H9 (cell line): ENCODE measurements around the gene PIGS. TPM values are rescaled to one million over a fixed set of nuclear protein-coding genes. Genes with fewer than 3 reads are reported as not detected.

ENCODE experiments used
- DNase-seq: peaks from one replicate; pipeline ENCODE4 v3.0.0-alpha.2; 2017
- H2AFZ ChIP-seq: one replicate; pipeline ENCODE4 v1.6.1; 2013; ENCODE audit warnings: mild to moderate bottlenecking, low read length, control low read depth, moderate library complexity
- H2AK5ac ChIP-seq: 2 replicates; pipeline ENCODE4 v1.6.1; 2013; ENCODE audit warnings: low read length, control low read depth, mixed read lengths; ENCODE audit not compliant: insufficient read length
- H2BK120ac ChIP-seq: one replicate; pipeline ENCODE4 v1.6.1; 2013; ENCODE audit warnings: low read depth, mild to moderate bottlenecking, low read length, control low read depth, inconsistent platforms; ENCODE audit not compliant: poor library complexity, severe bottlenecking
- H2BK12ac ChIP-seq: 2 replicates; pipeline ENCODE4 v1.6.1; 2013; ENCODE audit warnings: low read length, control low read depth, mixed read lengths, low read depth; ENCODE audit not compliant: insufficient read length
- H2BK15ac ChIP-seq: 2 replicates; pipeline ENCODE4 v1.6.1; 2013; ENCODE audit warnings: low read depth, low read length, control low read depth
- H2BK20ac ChIP-seq: one replicate; pipeline ENCODE4 v1.6.1; 2013; ENCODE audit warnings: low read depth, mild to moderate bottlenecking, low read length, control low read depth, inconsistent platforms; ENCODE audit not compliant: poor library complexity, severe bottlenecking
- H2BK5ac ChIP-seq: 2 replicates; pipeline ENCODE4 v1.6.1; 2013; ENCODE audit warnings: low read length, control low read depth, mixed read lengths; ENCODE audit not compliant: insufficient read length
- H3K14ac ChIP-seq: 2 replicates; pipeline ENCODE4 v1.6.1; 2013; ENCODE audit warnings: low read length, control low read depth; ENCODE audit not compliant: insufficient read depth
- H3K18ac ChIP-seq: 2 replicates; pipeline ENCODE4 v1.6.1; 2013; ENCODE audit warnings: low read depth, mild to moderate bottlenecking, mixed read lengths, low read length, control low read depth; ENCODE audit not compliant: insufficient read length
- H3K23ac ChIP-seq: 2 replicates; pipeline ENCODE4 v1.6.1; 2013; ENCODE audit warnings: low read length, control low read depth, mixed read lengths, low read depth; ENCODE audit not compliant: insufficient read length
- H3K23me2 ChIP-seq: 2 replicates; pipeline ENCODE4 v1.6.1; 2013; ENCODE audit warnings: low read depth, mild to moderate bottlenecking, mixed read lengths, low read length, control low read depth; ENCODE audit not compliant: insufficient read length, poor library complexity, severe bottlenecking
- H3K27ac ChIP-seq: 2 replicates; pipeline ENCODE4 v1.5.1; 2013; ENCODE audit warnings: low read length, control low read depth, mixed read lengths, low read depth; ENCODE audit not compliant: insufficient read length
- H3K27me3 ChIP-seq: 2 replicates; pipeline ENCODE4 v1.6.1; 2013; ENCODE audit warnings: low read length, control low read depth, inconsistent platforms; ENCODE audit not compliant: insufficient read depth
- H3K4ac ChIP-seq: 2 replicates; pipeline ENCODE4 v1.6.1; 2013; ENCODE audit warnings: low read depth, mild to moderate bottlenecking, control low read depth, inconsistent platforms, low read length, moderate library complexity
- H3K4me1 ChIP-seq: 2 replicates; pipeline ENCODE4 v1.6.1; 2013; ENCODE audit warnings: low read length, control low read depth, inconsistent platforms; ENCODE audit not compliant: insufficient read depth
- H3K4me2 ChIP-seq: 2 replicates; pipeline ENCODE4 v1.6.1; 2013; ENCODE audit warnings: low read length, control low read depth, mixed read lengths; ENCODE audit not compliant: insufficient read length, insufficient read depth
- H3K56ac ChIP-seq: 2 replicates; pipeline ENCODE4 v1.6.1; 2013; ENCODE audit warnings: low read depth, mild to moderate bottlenecking, mixed read lengths, low read length, control low read depth; ENCODE audit not compliant: insufficient read length
- H3K79me1 ChIP-seq: 2 replicates; pipeline ENCODE4 v1.6.1; 2013; ENCODE audit warnings: low read depth, mild to moderate bottlenecking, moderate library complexity, low read length, control low read depth, inconsistent platforms; ENCODE audit not compliant: insufficient read depth, poor library complexity, severe bottlenecking
- H3K79me2 ChIP-seq: 2 replicates; pipeline ENCODE4 v1.6.1; 2013; ENCODE audit warnings: low read length, control low read depth, inconsistent platforms; ENCODE audit not compliant: insufficient read depth
- H3K9ac ChIP-seq: 2 replicates; pipeline ENCODE4 v1.6.1; 2013; ENCODE audit warnings: low read length, control low read depth, mixed read lengths; ENCODE audit not compliant: insufficient read length; ENCODE audit errors: extremely low read depth
- H3K9me3 ChIP-seq: one replicate; pipeline ENCODE4 v1.6.1; 2013; ENCODE audit warnings: low read depth, low read length, inconsistent platforms; ENCODE audit not compliant: control insufficient read depth
- H3T11ph ChIP-seq: one replicate; pipeline ENCODE4 v1.6.1; 2013; ENCODE audit warnings: mild to moderate bottlenecking, low read length, control low read depth, inconsistent platforms
- H4K20me1 ChIP-seq: one replicate; pipeline ENCODE4 v1.6.1; 2013; ENCODE audit not compliant: control insufficient read depth, insufficient read length, insufficient read depth
- H4K5ac ChIP-seq: 2 replicates; pipeline ENCODE4 v1.6.1; 2013; ENCODE audit warnings: low read depth, mild to moderate bottlenecking, mixed read lengths, low read length, control low read depth; ENCODE audit not compliant: insufficient read length
- H4K8ac ChIP-seq: replicated peaks from 2 replicates; pipeline ENCODE4 v1.6.1; 2013; ENCODE audit warnings: low read length, control low read depth, mixed read lengths, low read depth; ENCODE audit not compliant: insufficient read length
- H4K91ac ChIP-seq: 2 replicates; pipeline ENCODE4 v1.6.1; 2013; ENCODE audit warnings: low read depth, mild to moderate bottlenecking, moderate library complexity, mixed read lengths, low read length, control low read depth; ENCODE audit not compliant: insufficient read length
- H3K27ac Mint-ChIP-seq, 3 experiments: 2 replicates in 2 of 3; 3 replicates in 1 of 3; pipeline ENCODE4 v1.8.0; 2020 to 2021; ENCODE audit warnings: mixed read lengths in 3 of 3, mild to moderate bottlenecking in 1 of 3, moderate library complexity in 1 of 3
- H3K27me3 Mint-ChIP-seq: 2 replicates; pipeline ENCODE4 v1.8.0; 2021; ENCODE audit warnings: low read depth, mild to moderate bottlenecking, moderate library complexity, mixed read lengths
- H3K36me3 Mint-ChIP-seq, 3 experiments: 2 replicates in 2 of 3; 3 replicates in 1 of 3; pipeline ENCODE4 v1.8.0; 2020 to 2021; ENCODE audit warnings: low read depth in 3 of 3, mixed read lengths in 3 of 3; ENCODE audit not compliant: insufficient read depth in 1 of 3
- H3K4me1 Mint-ChIP-seq, 2 experiments: 2 replicates each; pipeline ENCODE4 v1.8.0; 2020; ENCODE audit warnings: mixed read lengths in 2 of 2
- H3K4me3 Mint-ChIP-seq, 2 experiments: 2 replicates in 1 of 2; 3 replicates in 1 of 2; pipeline ENCODE4 v1.8.0; 2020 to 2021; ENCODE audit warnings: mild to moderate bottlenecking in 2 of 2, mixed read lengths in 2 of 2, moderate library complexity in 1 of 2
- H3K9me3 Mint-ChIP-seq, 2 experiments: 2 replicates in 1 of 2; 3 replicates in 1 of 2; pipeline ENCODE4 v1.8.0; 2020; ENCODE audit warnings: mild to moderate bottlenecking in 2 of 2, mixed read lengths in 2 of 2, moderate library complexity in 1 of 2
- WGBS: extraction: QIAGEN DNeasy Blood & Tissue Kit; methylation state at CpG from one replicate; pipeline ENCODE4 v1.1.7; 2013; ENCODE audit warnings: missing lambda C conversion rate, low lambda C conversion rate, mixed read lengths; ENCODE audit not compliant: insufficient read length; ENCODE audit errors: extremely low coverage; 5-methylcytosine and 5-hydroxymethylcytosine counted together
- total RNA-seq: library from RNA; stranded (reverse); gene quantifications from 2 replicates; pipeline ENCODE4 v1.2.1, GENCODE V29; 2021
- TF ChIP-seq, protein P1 (sequence below): fragments of 200-600 bp; sonication (generic); conservative IDR thresholded peaks from 3 replicates; pipeline ENCODE4 v1.8.0; 2021; ENCODE audit warnings: antibody characterized with exemption, mild to moderate bottlenecking

PIGS gene
- total RNA-seq, 1 experiment from 2014 or later = 45.8 TPM

DNA sequence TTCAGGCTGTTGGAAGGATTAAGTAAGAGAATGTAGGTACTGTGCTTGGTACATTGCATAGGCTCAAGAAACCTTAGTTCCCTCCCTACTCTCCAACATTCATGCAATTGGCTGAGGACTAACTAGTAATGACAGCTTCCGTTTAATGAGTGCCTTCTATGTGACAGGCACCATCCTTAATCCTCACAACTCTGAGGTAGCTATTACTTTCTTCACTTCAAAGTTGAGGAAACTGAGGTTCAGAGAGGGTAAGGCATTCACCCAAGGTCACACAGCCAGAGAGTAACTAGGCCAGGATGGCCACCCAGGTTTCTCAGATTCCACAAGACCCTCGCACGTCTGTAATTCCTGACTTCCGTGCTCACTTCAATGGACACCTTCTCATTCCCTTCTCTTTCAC, 41.1 kb downstream of the PIGS start:
- Histone ChIP-seq H2AK5ac (no peak overlapping the region), H4K91ac (no peak overlapping the region), H3K4ac (no peak overlapping the region), H2BK20ac (no peak overlapping the region), H3K23me2 (no peaks in the 10 kb centered on the region), H3K4me1 (no peaks in the 10 kb centered on the region), H3K56ac (no peak overlapping the region), H2BK5ac (no peak overlapping the region), H3K4me2 (no peak overlapping the region), H2BK15ac (no peak overlapping the region), H3K18ac (no peak overlapping the region), H3K79me2 (no peaks in the 10 kb centered on the region), H3K23ac (no peak overlapping the region), H3K9ac (no peak overlapping the region), H4K8ac (no peak overlapping the region), H3K9me3 (no peaks in the 10 kb centered on the region), H2AFZ (no peak overlapping the region), H3K79me1 (no peaks in the 10 kb centered on the region), H4K5ac (no peak overlapping the region), H2BK12ac (no peak overlapping the region), H2BK120ac (no peak overlapping the region), H3K27me3 (no peaks in the 10 kb centered on the region), H4K20me1 (no peaks in the 10 kb centered on the region), H3K27ac (no peak overlapping the region), H3K14ac (no peak overlapping the region), H3T11ph (no peak overlapping the region)
- H3K27ac Mint-ChIP-seq = peak overlapping the region in 1 of 3 experiments; percentile 35; a peak in 1 of 7 replicates
- DNase-seq = no peak
- WGBS = no CpG with 5 or more reads among the region's 4 CpGs
- TF ChIP-seq, protein P1, sequence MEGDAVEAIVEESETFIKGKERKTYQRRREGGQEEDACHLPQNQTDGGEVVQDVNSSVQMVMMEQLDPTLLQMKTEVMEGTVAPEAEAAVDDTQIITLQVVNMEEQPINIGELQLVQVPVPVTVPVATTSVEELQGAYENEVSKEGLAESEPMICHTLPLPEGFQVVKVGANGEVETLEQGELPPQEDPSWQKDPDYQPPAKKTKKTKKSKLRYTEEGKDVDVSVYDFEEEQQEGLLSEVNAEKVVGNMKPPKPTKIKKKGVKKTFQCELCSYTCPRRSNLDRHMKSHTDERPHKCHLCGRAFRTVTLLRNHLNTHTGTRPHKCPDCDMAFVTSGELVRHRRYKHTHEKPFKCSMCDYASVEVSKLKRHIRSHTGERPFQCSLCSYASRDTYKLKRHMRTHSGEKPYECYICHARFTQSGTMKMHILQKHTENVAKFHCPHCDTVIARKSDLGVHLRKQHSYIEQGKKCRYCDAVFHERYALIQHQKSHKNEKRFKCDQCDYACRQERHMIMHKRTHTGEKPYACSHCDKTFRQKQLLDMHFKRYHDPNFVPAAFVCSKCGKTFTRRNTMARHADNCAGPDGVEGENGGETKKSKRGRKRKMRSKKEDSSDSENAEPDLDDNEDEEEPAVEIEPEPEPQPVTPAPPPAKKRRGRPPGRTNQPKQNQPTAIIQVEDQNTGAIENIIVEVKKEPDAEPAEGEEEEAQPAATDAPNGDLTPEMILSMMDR = no peak
- H3K27me3 Mint-ChIP-seq = peaks cover 12% of the 10 kb centered on the region
- H3K36me3 Mint-ChIP-seq = no peaks in the 10 kb centered on the region
- H3K4me3 Mint-ChIP-seq = no peak overlapping the region
- no peaks in the 10 kb centered on the region for H3K9me3 Mint-ChIP-seq
- H3K4me1 Mint-ChIP-seq = peaks cover 0 to 21% of the 10 kb centered on the region in 2 experiments; a peak in 2 of 4 replicates
